NCI-H446 treated with DMSO at 0.1 percent for 48 hours (cell line): ENCODE results near the gene MAPK8IP3.

Source experiments
- DNase-seq: peaks from one replicate; lab custom pipeline; 2025; lab: John Stamatoyannopoulos, UW

MAPK8IP3 gene

GRCh38 chr16:1812732-1813163 is 106.8 kb downstream of the MAPK8IP3 start:
- peak; percentile 11 for DNase-seq

- no peak for DNase-seq
Measured at GRCh38 chr16:1815461-1815860, 109.5 kb downstream of the MAPK8IP3 start.

- DNase-seq: no peak
Measured at GRCh38 chr16:1816396-1817275, 110.6 kb downstream of the MAPK8IP3 start.

- no peak for DNase-seq
Measured at GRCh38 chr16:1817276-1817589, 111.2 kb downstream of the MAPK8IP3 start.

- no peak for DNase-seq
Measured at GRCh38 chr16:1817716-1818115, 111.7 kb downstream of the MAPK8IP3 start.

- DNase-seq: no peak
Measured at GRCh38 chr16:1818204-1818872, 112.3 kb downstream of the MAPK8IP3 start.

- DNase-seq: no peak
Measured at GRCh38 chr16:1818873-1819525, 113.0 kb downstream of the MAPK8IP3 start.

GRCh38 chr16:1819611-1820010 is 113.6 kb downstream of the MAPK8IP3 start:
- no peak for DNase-seq
